CD4-positive, alpha-beta T cell treated with Interleukin-6 for 4 hours (primary cell): ENCODE data around the gene CFAP299.
"Not testable (repeated sequence)": the region's sequence is repeated elsewhere in the genome, so short reads cannot be mapped to it uniquely, and the experiment has no call there.

Source experiments
- DNase-seq: peaks from one replicate; pipeline ENCODE4 v3.0.0-alpha.2; 2020; ENCODE audit warnings: mixed read lengths

The CFAP299 gene

DNA sequence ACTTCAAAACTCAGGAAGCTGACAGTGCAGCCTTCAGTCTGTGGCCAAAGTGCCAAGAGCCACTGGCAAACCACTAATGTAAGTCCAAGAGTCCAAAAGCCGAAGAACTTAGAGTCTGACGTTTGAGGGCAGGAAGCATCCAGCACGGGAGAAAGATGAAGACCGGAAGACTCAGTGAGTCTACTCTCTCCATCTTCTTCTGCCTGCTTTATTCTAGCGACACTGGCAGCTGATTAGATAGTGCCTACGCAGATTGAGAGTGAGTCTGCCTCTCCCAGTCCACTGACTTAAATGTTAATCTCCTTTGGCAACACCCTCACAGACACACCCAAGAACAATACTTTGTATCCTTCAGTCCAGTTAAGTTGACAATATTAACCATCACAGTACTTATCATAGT lies 414.0 kb downstream of the CFAP299 start:
- DNase-seq = not testable (repeated sequence)

DNA sequence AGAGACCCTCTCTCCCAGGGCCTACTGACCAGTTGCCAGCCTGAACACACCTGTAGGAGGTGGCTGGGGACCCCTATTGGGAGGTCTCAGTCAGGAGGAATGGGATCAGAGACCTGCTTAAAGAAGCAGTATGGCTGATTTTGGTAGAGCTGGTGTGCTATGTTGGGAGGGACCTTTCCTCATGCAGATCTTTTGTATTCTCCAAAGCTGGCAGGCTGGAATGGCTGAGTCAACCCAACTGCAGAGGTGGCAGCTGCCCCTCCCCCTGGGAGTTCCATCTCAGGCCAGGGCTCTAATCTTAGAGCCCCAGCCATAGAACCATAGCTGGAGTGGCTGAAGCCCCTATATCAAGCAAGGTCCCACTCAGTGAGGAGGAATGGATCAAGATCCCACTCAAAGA lies 415.7 kb downstream of the CFAP299 start:
- no peak for DNase-seq

DNA sequence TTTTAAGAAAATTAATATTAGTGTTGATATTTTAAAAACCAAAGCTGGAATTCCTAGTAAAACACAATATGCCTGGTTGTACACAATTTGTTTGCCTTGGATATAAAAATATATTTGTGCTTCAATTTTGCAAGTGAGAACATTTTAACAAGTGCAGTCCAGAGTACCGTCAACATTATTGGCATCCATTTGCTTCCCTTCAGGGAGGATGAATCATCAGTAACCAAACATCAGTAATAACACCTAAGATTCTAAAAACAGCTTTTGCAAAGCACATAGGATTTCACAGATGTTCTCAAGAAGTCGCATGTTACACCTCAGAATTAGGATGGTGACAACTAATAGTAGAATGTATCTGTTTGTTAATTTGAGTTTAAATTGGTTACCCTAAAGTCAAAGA lies 432.4 kb downstream of the CFAP299 start:
- DNase-seq = no peak

DNA sequence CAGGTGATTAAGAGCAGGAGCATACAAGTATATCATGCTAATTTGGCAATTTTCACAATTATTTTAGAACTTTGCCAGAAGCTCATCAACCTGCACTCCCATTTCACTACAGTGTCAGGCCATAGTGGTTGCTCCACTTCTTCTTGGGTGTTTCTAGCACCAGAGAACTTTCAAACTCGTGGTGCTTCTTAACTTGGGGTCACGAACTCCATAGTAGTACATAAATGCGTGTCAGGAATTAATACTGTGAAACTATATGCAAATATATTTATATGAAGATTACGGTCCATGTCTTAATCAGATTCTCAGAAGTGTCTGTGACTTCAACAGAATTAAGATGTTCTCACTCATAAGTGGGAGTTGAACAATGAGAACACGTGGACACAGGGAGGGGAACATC lies 440.6 kb downstream of the CFAP299 start:
- DNase-seq = no peak

DNA sequence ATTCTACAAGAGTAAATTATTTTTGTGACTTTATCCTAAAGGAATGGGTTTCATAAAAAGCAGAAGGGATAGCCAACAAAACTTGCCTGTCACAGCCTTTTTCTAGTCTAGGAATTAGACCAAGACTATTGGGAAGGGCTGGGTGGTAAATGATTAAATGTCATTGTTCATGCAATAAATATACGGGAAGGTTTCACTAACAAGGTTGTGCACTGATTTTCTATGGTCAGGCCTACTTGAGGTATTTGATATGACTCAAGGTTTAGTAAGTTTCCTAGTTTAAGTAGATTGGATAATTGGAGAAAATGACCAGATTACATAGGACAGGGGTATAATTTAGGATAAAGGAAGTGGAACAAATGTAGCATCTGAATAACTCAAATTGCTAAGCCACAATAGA lies 445.9 kb downstream of the CFAP299 start:
- DNase-seq = no peak

DNA sequence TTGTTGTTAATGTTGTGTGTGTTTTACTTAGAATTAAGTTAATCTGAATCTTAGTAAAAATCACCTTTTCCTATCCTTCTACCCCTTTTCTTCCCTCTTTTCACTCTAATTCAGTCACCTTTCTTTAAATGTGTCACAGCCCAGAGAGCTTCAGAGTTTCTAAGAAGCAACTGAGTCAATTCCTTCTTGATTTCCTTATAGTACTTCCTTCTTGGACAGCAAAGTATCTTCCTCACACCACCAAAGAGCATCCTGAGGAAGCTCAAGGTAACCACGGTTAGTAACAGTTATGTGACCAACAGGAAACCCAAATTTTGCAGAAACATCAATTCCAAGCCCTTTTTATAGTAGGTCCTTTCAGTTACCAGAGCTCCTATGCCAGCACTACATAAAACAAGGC lies 451.8 kb downstream of the CFAP299 start:
- no peak for DNase-seq

DNA sequence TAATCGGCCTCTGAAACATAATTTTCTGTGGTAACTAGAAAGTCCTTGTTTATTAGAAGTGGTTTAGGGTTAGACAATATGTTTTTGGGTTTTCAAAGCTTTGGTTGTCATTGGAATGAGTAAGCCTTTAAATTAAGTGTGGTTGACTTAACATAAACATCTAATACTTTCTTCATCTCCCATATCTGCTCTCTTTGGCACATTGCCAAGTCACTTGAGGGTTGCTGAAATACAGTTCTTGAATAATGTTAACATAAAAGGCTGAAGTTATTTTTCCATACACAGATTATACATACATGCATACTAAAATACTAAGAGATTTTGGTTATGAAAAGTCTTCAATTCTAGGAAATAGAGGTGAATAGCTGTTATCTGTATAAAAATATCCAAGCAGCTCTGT lies 453.3 kb downstream of the CFAP299 start:
- peak; percentile 1 for DNase-seq

DNA sequence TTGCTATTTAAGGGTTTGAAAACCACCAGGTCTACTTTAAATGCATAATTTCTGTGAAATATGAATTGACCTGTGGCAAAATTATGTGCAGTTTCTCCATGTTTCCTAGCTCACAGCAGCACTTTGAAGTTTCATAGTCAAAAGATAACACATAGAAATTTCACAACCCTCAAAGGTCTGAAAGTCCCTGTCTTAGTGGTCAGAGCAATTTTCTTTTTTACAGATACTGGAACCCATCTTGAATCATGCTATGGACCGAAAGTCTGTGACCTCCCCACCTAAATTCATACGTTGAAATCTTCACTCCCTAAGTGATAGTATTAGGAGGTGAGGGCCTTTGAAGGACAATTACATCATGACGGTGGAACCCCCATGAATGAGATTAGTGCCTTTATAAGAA lies 454.6 kb downstream of the CFAP299 start:
- no peak for DNase-seq

DNA sequence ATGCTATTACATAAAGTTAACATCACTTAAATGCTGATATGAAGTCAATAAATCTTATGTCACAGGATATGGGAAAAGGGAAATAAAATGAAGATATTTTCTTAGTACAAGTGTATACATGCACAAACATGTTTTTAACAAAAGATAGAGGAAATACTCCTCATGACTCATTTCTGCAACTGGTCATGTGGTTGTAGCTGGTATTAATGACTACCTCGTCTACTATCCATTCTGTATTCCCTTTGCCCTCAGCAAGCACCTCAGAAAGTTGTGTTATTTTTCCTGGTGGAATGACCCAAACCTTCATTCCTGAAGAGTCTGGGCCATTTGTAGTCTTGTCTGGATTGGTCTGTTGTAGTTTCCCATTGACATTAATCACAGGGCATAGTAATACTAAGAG lies 458.1 kb downstream of the CFAP299 start:
- not testable (repeated sequence) for DNase-seq

DNA sequence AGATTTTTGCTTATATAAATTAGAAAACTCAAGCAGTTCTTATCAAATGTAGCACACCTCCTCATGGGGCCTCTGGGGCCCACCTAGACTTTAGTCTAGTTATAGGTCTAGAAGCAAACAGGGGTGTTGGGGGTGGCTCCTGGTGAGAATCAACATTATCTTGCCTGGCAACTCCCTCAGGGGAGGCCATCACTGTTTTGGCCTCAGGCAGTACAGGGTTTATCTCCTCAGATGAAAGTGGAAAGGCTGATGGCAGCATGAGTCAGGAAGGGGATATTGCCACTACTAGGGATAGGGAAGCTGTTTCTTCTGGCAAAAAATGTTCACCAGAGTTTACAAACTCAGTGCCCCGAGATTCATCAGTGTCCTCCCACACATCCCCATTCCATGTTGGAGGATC lies 462.6 kb downstream of the CFAP299 start:
- no peak for DNase-seq

DNA sequence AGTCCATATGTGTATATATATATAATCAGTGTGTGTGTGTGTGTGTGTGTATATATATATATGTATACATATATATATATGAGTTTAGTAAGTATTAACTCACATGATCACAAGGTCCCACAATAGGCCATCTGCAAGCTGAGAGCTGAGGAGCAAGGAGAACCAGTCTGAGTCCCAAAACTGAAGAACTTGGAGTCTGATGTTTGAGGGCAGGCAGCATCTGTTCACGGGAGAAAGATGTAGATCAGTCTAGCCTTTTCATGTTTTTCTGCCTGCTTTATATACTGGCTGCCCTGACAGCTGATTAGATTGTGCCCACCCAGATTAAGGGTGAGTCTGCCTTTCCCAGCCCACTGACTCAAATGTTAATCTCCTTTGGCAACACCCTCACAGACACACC lies 465.2 kb downstream of the CFAP299 start:
- not testable (repeated sequence) for DNase-seq

DNA sequence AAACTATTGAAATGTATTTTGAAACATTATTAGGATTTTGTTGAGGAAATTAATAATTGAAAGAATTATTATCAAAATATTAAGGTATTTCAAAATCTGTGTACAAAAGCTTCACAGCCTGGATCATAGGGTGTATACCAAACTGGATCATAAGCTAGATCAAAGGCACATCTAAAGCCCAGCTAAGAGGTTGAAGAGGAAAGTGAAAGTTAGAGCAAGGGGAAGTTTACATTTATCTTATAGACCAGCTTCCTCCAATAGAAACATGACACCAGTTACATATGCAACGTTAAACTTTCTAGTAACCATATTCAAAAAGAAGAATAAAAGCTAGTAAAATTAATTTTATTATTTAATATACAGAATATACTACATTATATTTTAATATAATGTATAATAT lies 467.8 kb downstream of the CFAP299 start:
- DNase-seq = no peak

DNA sequence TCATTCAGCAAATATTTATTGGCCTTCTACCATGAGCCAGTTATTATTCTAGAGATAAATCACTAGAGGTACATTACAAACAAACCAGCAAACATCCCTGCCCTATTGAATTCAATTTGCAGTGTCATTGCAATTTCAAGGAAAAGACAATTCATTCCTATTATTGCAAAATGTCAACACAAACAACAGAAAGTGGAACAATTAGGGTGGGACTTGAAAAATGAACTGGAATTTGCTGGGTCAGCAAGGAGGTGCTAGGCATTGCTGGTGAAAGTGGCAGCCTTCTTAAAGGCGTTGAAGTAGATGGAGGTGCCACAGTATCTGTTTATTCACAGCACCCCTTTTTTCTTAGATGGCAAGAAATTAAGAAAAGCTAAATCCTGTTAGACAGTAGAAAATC lies 470.9 kb downstream of the CFAP299 start:
- no peak for DNase-seq

DNA sequence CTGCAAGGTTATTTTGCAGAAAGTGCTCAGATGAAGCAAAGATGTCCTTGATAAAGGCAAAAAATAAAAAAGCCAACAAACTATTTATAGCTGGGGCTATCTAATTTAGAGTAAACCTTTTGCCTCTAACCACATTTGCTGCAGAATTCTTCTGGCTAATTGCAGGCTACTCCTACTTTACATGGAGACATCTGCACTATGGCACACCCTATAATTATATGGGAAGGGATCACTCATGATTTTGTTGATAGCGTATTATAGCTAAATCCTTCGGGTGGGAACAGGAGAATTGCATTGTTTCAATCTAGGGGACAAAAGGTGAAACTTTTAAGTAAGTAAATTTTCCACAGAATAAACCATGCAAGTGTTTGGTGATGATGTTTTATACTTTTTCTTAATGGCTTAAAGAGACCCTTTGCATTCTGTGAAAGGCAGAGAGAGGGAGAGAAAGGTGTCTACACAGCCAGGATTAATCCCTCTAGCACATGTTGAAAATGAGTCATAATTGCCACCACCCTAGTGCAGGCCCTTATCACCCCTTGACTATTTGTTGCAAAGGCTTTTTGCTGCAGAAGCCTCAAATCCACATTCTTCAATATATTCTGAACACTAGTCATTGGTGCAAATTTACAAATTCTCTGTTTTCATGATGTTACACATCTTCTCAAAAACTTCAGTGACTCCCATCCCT lies 473.7 kb downstream of the CFAP299 start:
- DNase-seq = no peak

DNA sequence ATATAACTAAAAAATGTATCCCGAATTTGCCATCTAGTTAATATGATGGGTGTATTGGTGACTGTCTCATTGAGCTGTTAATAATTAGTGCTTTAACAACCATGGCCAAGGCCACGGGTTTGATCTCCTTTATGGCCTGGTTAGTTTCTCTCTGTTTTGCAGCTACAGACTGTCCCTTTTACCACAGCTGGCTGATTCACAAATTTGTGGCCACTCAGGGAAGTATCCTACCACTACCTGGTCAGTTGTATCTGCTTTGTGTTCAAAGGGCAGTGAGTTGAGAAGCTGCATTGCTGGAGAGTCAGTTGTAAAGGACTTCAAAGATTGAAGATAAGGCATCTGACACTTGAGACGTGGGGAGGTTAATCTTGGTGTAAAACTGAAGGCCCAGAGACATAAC lies 475.9 kb downstream of the CFAP299 start:
- no peak for DNase-seq

DNA sequence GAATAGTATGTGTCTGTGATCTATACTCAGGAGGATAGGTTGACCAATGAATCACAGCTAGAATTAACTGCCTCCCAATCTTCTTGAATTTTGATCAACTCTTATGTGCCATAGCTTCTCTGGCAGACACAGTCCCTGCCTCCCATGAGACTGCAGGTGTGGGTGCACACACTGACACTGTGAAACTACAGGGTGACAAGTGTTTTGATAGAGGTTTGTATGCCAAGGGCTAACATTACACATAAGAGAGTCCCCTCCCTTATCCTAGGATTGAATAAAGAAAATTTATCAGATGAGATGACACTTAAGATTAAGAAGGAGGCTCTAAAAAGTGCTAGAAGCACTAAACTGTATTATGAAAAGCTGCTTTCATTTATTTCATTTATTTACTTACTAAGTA lies 476.6 kb downstream of the CFAP299 start:
- no peak for DNase-seq

DNA sequence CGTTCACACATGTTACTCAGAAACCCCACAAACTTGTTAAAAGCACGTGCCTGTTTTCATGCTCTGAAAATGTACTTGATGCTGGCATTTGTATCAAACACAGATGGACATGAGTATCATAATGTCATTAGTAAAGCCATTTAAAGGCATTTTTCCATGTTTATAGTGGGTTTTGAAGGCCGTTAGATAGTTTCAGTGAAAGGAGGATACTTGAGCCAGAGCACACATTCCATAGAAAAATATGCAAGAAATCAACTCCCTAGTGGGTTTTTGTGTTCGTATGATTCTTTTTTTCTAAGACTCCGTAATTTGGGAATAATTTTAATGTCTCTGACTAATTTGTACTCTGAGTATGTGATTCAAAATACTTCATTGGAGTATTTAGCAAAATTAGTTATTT lies 478.7 kb downstream of the CFAP299 start:
- DNase-seq = no peak

DNA sequence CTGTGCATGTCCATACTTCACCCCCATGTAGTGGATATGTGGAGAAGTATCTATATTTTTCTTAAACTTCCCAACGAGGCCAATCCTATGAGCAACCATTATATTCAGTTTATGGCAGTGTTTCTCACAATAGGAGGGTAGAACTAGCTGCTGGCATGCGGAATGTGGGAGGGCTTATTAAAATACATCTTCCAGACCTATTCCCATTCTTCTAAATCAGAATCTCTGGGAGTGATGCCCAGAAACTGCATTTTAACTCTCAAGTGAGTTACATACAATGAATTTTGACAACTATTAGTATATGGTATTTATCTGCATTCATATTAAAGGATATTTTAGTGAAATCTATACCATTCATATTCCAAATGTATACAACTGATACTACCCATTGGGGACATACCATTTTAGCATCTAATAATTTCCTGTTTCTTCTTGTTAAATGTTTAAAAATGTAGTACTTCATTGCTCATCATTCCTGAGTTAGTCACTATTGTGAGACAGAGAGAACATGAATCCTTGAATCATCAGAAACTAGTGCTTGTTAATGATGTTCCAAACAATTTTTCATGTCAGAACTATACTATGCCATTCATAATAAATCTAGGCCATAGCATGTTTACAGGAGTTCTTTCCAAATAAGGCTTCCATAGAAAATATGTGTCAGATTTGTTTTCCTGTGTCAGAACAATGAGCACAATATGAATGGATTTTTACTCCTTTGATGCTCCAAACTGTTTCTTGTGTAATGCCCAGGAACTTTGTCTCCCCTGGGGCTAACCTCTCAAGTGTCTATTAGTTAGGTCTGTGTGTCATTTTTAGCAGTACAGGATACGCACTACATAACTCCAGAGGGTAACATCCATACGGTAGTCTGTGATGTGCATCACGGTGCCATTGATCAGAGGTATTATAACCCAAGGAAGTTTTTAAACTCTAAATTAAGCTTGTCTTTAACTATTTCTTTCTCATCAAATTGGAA lies 496.1 kb downstream of the CFAP299 start:
- no peak for DNase-seq

DNA sequence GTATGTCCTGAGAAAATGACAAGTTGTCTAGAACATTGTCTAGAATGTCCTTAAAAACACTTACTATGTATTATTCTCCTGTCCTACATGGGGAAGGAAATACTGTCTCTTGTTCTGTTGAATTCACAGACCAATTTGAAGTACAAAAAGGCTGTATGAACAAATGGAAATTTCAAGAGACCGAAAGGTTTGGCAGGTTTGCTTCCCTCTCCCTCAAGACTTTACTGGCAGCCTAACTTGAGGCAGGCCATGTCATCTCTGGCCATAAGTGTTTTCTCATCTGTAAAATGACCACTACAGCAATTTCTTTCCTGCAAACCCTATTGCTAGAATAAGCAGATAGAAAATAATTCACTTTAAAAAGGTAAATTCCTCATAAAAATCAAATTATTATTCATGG lies 503.8 kb downstream of the CFAP299 start:
- DNase-seq = no peak

DNA sequence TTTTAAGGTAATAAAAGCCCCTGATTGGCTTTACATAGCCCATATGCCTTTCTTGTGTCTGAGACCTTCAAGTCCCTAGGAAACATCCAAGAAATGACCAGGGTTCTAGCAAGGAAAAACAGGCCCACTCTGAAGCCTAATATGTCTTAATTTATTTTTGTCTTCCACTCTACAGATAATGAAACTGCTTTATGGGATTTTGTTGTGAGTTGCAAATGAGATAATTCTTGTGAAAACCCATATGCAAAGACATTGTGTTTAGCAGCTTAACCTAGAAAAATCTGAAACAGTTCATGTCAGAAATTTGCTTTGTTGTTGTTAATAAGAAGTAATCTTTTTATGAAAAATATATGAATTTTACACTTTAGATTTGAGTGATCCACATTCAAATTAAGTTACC lies 504.3 kb downstream of the CFAP299 start:
- no peak for DNase-seq

DNA sequence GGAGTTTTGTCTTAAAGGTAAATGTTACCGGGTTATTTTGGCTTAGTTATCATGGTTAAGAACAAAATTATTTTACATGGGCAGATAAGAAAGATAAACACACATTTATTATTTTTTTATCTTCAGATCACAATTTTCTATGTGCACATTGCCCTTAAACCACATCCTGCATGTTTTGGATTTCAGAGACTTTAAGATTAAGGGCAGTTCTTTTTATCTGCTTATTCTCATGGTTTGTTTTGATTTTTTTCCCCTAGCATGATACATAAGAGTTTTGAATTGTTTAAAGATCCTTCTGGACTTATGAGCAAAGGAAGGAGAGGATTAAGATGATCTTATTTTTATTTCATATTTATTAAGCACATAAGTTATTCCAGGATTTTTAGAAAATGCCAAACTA lies 504.9 kb downstream of the CFAP299 start:
- DNase-seq = no peak

DNA sequence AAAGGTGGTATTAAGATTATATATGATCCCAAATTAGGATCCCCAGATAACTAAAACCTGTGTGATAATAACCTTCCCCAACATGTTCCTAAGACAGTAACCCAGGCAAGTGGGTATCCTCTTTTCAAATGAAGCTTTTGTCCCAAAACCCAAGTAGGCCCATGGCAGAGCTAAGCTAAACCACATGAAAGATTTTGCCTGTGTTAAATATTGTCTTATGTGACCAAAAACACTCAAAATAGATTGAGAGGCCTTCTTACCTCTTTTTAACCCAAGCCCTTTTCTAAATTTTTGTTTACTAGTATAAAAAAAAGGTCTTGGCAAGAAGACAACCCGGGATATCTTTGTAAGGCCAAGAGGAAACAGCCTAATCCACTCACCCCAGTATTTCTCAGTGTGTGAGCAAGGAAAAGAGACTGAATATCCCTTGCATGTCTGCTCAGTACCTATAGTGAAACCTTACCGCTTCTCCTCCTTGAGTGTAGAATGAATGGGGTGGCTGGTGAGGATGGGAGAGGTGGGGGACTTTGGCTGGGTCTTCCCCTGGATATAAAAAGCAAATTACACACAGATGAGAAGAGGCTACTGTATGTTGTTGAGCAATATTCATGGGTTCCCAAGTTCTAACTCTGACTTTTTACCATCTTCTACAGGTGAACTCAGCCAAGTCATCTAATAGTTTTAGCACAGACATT lies 506.2 kb downstream of the CFAP299 start:
- DNase-seq = no peak

DNA sequence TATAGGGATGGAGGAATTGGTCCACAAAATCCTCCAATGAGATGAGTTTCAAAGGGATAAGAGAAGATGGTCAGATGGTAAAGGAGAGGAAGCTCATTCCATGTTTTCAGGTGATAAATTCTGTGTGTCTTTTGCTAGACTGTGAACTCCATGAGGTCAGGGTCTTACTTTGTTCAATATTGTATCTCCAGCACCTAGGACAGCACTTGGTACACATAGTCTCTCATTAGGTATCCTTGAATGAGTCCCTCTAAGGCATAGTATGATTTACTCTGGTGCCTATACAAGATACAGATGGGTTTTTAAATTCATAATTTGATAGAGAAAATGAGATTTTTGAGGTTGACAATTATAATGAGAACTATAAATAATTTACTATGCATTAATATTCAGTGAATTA lies 510.7 kb downstream of the CFAP299 start:
- no peak for DNase-seq

DNA sequence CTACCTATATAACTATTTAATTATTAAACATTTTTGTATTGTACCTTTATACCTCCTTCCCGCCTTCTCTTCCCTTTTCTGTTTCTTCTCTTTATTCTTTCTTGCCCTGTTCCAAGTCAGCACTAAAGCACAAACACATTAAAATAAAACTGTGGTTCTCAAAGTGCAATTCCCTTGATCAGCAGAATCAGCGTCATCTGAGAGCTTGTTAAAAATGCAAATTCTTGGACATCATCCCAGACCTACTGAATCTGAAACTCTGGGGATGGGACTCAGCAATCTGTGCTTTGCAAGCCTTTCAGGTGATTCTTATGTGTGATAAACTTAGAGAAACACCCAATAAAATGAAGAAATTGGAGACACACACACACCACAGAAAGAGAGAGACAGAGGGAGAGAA lies 516.5 kb downstream of the CFAP299 start:
- no peak for DNase-seq
